K562 (cell line): ENCODE measurements around the gene KCNB1. TPM values are rescaled to one million over a fixed set of nuclear protein-coding genes. Genes with fewer than 3 reads are reported as not detected.

Experiments
- ATAC-seq: fragments of 200-7000 bp; cut with Tn5 transposase; 3 replicates; pipeline ENCODE4 v1.9.1; 2020; ENCODE audit warnings: moderate library complexity
- BruUV-seq: library from RNA; stranded (reverse); fragments of 400-500 nt; replicated peaks from 2 replicates; lab custom pipeline; 2021; lab: Mats Ljungman, UMichigan
- CTCF ChIA-PET: fragments of 300-600 bp; formaldehyde crosslinking; extraction: SDS; loops from one replicate; lab custom pipeline; 2021; ENCODE audit warnings: low intra/inter-chr PET ratio; lab: Yijun Ruan, JAX
- POLR2A ChIA-PET: fragments of 300-600, 350-650 bp; sonication (Branson Sonifier 250); formaldehyde crosslinking; extraction: SDS; loops from one replicate; lab custom pipeline; 2021; ENCODE audit warnings: antibody characterized with exemption, inconsistent platforms; lab: Yijun Ruan, JAX
- DNase-seq, 4 experiments: peaks; one replicate each; pipeline versions ENCODE4 v3.0.0 to v3.0.0-alpha.2; 2011 to 2018; ENCODE audit warnings: low spot score in 3 of 4, mixed read lengths in 3 of 4; ENCODE audit errors: extremely low read depth in 1 of 4
- FAIRE-seq: peaks from 2 replicates; lab custom pipeline; 2011; peaks lifted over from hg19 to GRCh38; lab: Jason Lieb, UNC
- H2AFZ ChIP-seq: 2 replicates; pipeline ENCODE4 v1.6.0; 2011; ENCODE audit warnings: low read depth, low read length, control low read depth, inconsistent platforms
- H3K27ac ChIP-seq: fragments of 200-600 bp; 3 replicates; pipeline ENCODE4 v1.8.0; 2011; ENCODE audit warnings: low read depth, mild to moderate bottlenecking, control low read depth, inconsistent platforms, low read length, moderate library complexity, mixed read lengths; ENCODE audit errors: extremely low read depth
- H3K27me3 ChIP-seq, 2 experiments: fragments of 300-600 bp in 1 of 2; 2 replicates in 1 of 2; 3 replicates in 1 of 2; pipeline versions ENCODE4 v1.6.0 to v1.8.0; 2011; ENCODE audit warnings: inconsistent platforms in 2 of 2, low read length in 2 of 2, mild to moderate bottlenecking in 1 of 2, mixed read lengths in 1 of 2, moderate library complexity in 1 of 2; ENCODE audit not compliant: control insufficient read depth in 2 of 2, insufficient read depth in 2 of 2
- H3K36me3 ChIP-seq: fragments of 300-600 bp; 3 replicates; pipeline ENCODE4 v1.8.0; 2011; ENCODE audit warnings: mild to moderate bottlenecking, low read length, inconsistent platforms; ENCODE audit not compliant: control insufficient read depth, insufficient read depth
- H3K4me1 ChIP-seq, 2 experiments: fragments of 200-600 bp in 1 of 2; replicated peaks in 1 of 2; 2 replicates in 1 of 2; 3 replicates in 1 of 2; pipeline versions ENCODE4 v1.5.1 to v1.8.0; 2011; ENCODE audit warnings: inconsistent platforms in 2 of 2, low read length in 2 of 2, mild to moderate bottlenecking in 1 of 2, mixed read lengths in 1 of 2, moderate library complexity in 1 of 2; ENCODE audit not compliant: control insufficient read depth in 2 of 2, insufficient read depth in 2 of 2
- H3K4me2 ChIP-seq: 2 replicates; pipeline ENCODE4 v1.6.1; 2011; ENCODE audit warnings: low read length, control low read depth, inconsistent platforms, mixed read lengths; ENCODE audit not compliant: insufficient read depth
- H3K4me3 ChIP-seq: fragments of 200-600 bp; sonication (generic), shearing (Covaris generic); 2 replicates; pipeline ENCODE4 v1.5.1; 2016; ENCODE audit warnings: control low read depth, inconsistent platforms
- H3K79me2 ChIP-seq: fragments of 200-600 bp; 3 replicates; pipeline ENCODE4 v1.8.0; 2011; ENCODE audit warnings: low read length, inconsistent platforms; ENCODE audit not compliant: control insufficient read depth, insufficient read depth
- H3K9ac ChIP-seq, 2 experiments: 2 replicates each; pipeline versions ENCODE4 v1.6.0 to v1.6.1; 2011; ENCODE audit warnings: low read depth in 2 of 2, low read length in 2 of 2, control low read depth in 1 of 2, inconsistent platforms in 1 of 2, mild to moderate bottlenecking in 1 of 2, mixed read lengths in 1 of 2; ENCODE audit not compliant: insufficient read depth in 1 of 2
- H3K9me1 ChIP-seq: one replicate; pipeline ENCODE4 v1.6.0; 2011; ENCODE audit warnings: inconsistent platforms, mild to moderate bottlenecking, low read length, moderate library complexity; ENCODE audit not compliant: control insufficient read depth, insufficient read depth
- H3K9me3 ChIP-seq: replicated peaks from 2 replicates; pipeline ENCODE4 v1.5.1; 2011; ENCODE audit warnings: low read depth, low read length, inconsistent platforms; ENCODE audit not compliant: control insufficient read depth, insufficient read depth
- H4K20me1 ChIP-seq: replicated peaks from 2 replicates; pipeline ENCODE4 v1.6.1; 2011; ENCODE audit warnings: low read length, inconsistent platforms, mixed read lengths; ENCODE audit not compliant: control insufficient read depth, insufficient read depth
- EP300 ChIP-seq: IDR thresholded peaks from 2 replicates; pipeline ENCODE4 v1.6.1; 2012; ENCODE audit warnings: low read length, improper control_type of control experiment
- RHOXF2B ChIP-seq: fragments of 250-450 bp; sonication (Bioruptor Pico); conservative IDR thresholded peaks from 2 replicates; pipeline ENCODE4 v1.5.1; 2021
- SMARCA5 ChIP-seq: fragments of 450-650 bp; IDR thresholded peaks from 2 replicates; pipeline ENCODE4 v1.6.1; 2016
- SREBF1 ChIP-seq: fragments of 150-350 bp; IDR thresholded peaks from 2 replicates; pipeline ENCODE4 v1.6.1; 2014; ENCODE audit warnings: antibody characterized with exemption, low read depth, low read length, borderline replicate concordance
- TBL1XR1 ChIP-seq, 2 experiments: IDR thresholded peaks; 2 replicates each; pipeline ENCODE4 v1.6.1; 2012; ENCODE audit warnings: improper control_type of control experiment in 2 of 2, low read length in 2 of 2, mild to moderate bottlenecking in 1 of 2
- TOE1 ChIP-seq, 2 experiments: fragments of 450-650 bp in 1 of 2; sonication (generic) in 1 of 2; formaldehyde crosslinking in 1 of 2; IDR thresholded peaks; 2 replicates each; pipeline versions ENCODE4 v1.7.1 to v1.8.0; 2016 to 2022; ENCODE audit warnings: borderline replicate concordance in 2 of 2, mild to moderate bottlenecking in 2 of 2, antibody characterized with exemption in 1 of 2, inconsistent platforms in 1 of 2, low read depth in 1 of 2, missing genetic modification reagents in 1 of 2, moderate library complexity in 1 of 2
- ZZZ3 ChIP-seq: fragments of 450-650 bp; IDR thresholded peaks from 2 replicates; pipeline ENCODE4 v1.6.1; 2016; ENCODE audit warnings: antibody characterized with exemption, mild to moderate bottlenecking, moderate library complexity
- WGBS: fragments of 100-300 bp; shearing (Covaris generic); methylation state at CpG from one replicate; pipeline ENCODE4 v1.1.6; 2016; ENCODE audit warnings: low coverage, mixed read lengths; ENCODE audit not compliant: insufficient coverage; ENCODE audit errors: missing lambda C conversion rate; 5-methylcytosine and 5-hydroxymethylcytosine counted together
- in situ Hi-C: fragments of 300-500 bp; cut with MboI; formaldehyde crosslinking; loops from 4 replicates; pipeline ENCODE4 v1.15.0; 2018; ENCODE audit warnings: inconsistent platforms, mixed read lengths
- intact Hi-C: fragments of 100-400 bp; cut with micrococcal nuclease; formaldehyde crosslinking; loops from 2 replicates; pipeline ENCODE4 v1.14.2; 2022
- polyA plus RNA-seq, 8 experiments: library from polyadenylated mRNA; depleted of rRNA in 4 of 8; stranded (reverse) in 5 of 8; unstranded in 3 of 8; fragments of >200 nt; fragmentation: Nextera tagmentation in 2 of 8; fragmentation: Illumina TruSeq in 1 of 8; extraction: Ambion mirVana in 2 of 8; extraction: Trizol in 1 of 8; gene quantifications; 2 replicates each; pipeline versions ENCODE4 v1.2.1 to v1.2.3, GENCODE V29; 2011 to 2014; ENCODE audit warnings: inconsistent platforms in 1 of 8, missing spikeins in 1 of 8
- total RNA-seq, 7 experiments: library from RNA; depleted of rRNA in 6 of 7; stranded (reverse); fragments of >200 nt in 6 of 7; fragmentation: Illumina TruSeq in 2 of 7; extraction: Trizol in 2 of 7; gene quantifications; 2 replicates each; pipeline versions ENCODE4 v1.2.1 to v1.2.3, GENCODE V29; 2011 to 2021; ENCODE audit warnings: low replicate concordance in 1 of 7
- TF ChIP-seq, protein P1 (sequence below): fragments of 250-450 bp; sonication (Bioruptor Pico); IDR thresholded peaks from 2 replicates; pipeline ENCODE4 v1.4.0; 2020; ENCODE audit warnings: mild to moderate bottlenecking
- TF ChIP-seq, protein P2 (sequence below): fragments of 450-650 bp; IDR thresholded peaks from 2 replicates; pipeline ENCODE4 v1.6.1; 2017; ENCODE audit warnings: antibody characterized with exemption
- TF ChIP-seq, protein P3 (sequence below): fragments of 250-450 bp; sonication (Bioruptor Pico); IDR thresholded peaks from 2 replicates; pipeline ENCODE4 v1.4.0; 2020; ENCODE audit warnings: borderline replicate concordance
- TF ChIP-seq, protein P4 (sequence below): fragments of 450-650 bp; formaldehyde crosslinking; IDR thresholded peaks from 2 replicates; pipeline ENCODE4 v1.4.0; 2020; ENCODE audit warnings: mild to moderate bottlenecking, moderate library complexity

Gene KCNB1
- total and polyA plus RNA-seq, 9 of the 15 experiments (the other 6 are each of a cell fraction or from before 2014, with no cell fraction given) = 0.01 to 0.06 TPM; not detected in 7

DNA sequence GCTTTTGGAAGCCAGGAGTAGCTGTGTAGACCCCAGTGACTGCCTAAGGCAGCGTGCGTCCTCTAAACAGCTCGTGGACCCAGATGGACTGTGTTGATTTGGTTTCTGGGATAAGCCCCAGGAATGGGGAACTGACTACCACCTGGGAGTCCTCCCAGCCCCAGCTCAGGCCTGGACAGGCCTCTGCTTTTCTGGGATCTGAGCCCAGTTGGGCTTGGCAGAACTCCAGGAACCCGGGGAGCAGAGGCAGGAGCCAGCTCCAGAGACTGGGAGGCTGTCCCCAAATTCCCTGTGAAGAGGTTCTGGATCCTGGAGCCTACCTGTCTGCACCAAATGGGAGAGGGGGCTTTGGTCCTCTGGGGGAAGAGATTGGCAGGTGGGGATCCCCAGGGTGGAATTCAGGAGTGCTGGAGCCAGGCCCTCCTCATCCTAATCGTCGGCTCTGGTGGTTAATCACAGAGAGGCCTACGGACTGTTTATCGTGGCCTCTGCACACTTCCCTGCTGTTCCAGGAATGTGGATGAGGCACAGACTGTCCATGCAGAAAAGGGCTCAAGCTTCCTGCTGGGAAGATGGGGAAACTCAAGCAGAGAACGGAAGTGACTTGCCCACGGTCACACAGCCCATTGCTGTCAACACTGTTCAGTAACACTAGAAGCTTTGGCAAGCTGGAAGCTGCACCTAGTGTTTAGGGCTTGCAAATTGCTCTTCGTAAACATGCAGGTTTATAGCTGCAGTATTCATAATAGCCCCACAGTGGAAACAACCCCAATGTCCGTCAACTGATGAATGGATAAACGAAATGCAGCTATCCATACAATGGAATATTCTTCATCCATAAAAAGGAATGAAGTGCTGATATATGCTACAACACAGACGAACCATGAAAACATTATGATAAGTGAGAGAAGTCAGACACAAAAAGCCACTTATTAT is 100.6 kb downstream of the KCNB1 start:
- H3K9me3 ChIP-seq = no peaks in the 10 kb centered on the region
- DNase-seq = no peak
- no TSS peak for BruUV-seq
- H3K27me3 ChIP-seq = peaks cover 12 to 49% of the 10 kb centered on the region in 2 experiments; a peak in 4 of 5 replicates
- FAIRE-seq = no peak
- intact Hi-C loops = loop anchor here (5.0 kb wide), 1 partner anchor 50 kb away; no protein-coding TSS in a partner anchor
- no peaks in the 10 kb centered on the region for H3K4me1 ChIP-seq
- H3K27ac ChIP-seq = no peak overlapping the region
- ChIA-PET POLR2A (interaction anchor here (0.6 to 0.9 kb wide), 2 partner anchors 15 to 1677 kb away, joined by 3 read pairs; no protein-coding TSS in a partner anchor), CTCF (no interaction called here)
- ATAC-seq = no peak
- no peak overlapping the region for H3K4me3 ChIP-seq
- no peaks in the 10 kb centered on the region for H3K9me1 ChIP-seq
- no peak for TF ChIP-seq RHOXF2B (CRISPR knock-in tag)
- no peak for TF ChIP-seq SMARCA5
- TF ChIP-seq SREBF1 = no peak
- TF ChIP-seq, protein P1, sequence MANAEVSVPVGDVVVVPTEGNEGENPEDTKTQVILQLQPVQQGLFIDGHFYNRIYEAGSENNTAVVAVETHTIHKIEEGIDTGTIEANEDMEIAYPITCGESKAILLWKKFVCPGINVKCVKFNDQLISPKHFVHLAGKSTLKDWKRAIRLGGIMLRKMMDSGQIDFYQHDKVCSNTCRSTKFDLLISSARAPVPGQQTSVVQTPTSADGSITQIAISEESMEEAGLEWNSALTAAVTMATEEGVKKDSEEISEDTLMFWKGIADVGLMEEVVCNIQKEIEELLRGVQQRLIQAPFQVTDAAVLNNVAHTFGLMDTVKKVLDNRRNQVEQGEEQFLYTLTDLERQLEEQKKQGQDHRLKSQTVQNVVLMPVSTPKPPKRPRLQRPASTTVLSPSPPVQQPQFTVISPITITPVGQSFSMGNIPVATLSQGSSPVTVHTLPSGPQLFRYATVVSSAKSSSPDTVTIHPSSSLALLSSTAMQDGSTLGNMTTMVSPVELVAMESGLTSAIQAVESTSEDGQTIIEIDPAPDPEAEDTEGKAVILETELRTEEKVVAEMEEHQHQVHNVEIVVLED = no peak
- TF ChIP-seq, protein P2, sequence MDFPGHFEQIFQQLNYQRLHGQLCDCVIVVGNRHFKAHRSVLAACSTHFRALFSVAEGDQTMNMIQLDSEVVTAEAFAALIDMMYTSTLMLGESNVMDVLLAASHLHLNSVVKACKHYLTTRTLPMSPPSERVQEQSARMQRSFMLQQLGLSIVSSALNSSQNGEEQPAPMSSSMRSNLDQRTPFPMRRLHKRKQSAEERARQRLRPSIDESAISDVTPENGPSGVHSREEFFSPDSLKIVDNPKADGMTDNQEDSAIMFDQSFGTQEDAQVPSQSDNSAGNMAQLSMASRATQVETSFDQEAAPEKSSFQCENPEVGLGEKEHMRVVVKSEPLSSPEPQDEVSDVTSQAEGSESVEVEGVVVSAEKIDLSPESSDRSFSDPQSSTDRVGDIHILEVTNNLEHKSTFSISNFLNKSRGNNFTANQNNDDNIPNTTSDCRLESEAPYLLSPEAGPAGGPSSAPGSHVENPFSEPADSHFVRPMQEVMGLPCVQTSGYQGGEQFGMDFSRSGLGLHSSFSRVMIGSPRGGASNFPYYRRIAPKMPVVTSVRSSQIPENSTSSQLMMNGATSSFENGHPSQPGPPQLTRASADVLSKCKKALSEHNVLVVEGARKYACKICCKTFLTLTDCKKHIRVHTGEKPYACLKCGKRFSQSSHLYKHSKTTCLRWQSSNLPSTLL = no peak
- TF ChIP-seq EP300 = no peak
- TF ChIP-seq TOE1 (IDR thresholded peaks at IDR 0.05; ENCODE audit: borderline replicate concordance) = no peak
- no peak for TF ChIP-seq TOE1 (CRISPR knock-in tag; IDR thresholded peaks at IDR 0.05; ENCODE audit: borderline replicate concordance, low read depth)
- TF ChIP-seq, protein P3, sequence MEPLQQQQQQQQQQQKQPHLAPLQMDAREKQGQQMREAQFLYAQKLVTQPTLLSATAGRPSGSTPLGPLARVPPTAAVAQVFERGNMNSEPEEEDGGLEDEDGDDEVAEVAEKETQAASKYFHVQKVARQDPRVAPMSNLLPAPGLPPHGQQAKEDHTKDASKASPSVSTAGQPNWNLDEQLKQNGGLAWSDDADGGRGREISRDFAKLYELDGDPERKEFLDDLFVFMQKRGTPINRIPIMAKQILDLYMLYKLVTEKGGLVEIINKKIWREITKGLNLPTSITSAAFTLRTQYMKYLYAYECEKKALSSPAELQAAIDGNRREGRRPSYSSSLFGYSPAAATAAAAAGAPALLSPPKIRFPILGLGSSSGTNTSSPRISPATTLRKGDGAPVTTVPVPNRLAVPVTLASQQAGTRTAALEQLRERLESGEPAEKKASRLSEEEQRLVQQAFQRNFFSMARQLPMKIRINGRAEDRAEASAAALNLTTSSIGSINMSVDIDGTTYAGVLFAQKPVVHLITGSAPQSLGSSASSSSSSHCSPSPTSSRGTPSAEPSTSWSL (CRISPR knock-in tag) = no peak
- TF ChIP-seq ZZZ3 = no peak
- no peak for TF ChIP-seq TBL1XR1 (IDR thresholded peaks at IDR 0.05; ENCODE audit: low read length in 2 of 2)
- TF ChIP-seq, protein P4, sequence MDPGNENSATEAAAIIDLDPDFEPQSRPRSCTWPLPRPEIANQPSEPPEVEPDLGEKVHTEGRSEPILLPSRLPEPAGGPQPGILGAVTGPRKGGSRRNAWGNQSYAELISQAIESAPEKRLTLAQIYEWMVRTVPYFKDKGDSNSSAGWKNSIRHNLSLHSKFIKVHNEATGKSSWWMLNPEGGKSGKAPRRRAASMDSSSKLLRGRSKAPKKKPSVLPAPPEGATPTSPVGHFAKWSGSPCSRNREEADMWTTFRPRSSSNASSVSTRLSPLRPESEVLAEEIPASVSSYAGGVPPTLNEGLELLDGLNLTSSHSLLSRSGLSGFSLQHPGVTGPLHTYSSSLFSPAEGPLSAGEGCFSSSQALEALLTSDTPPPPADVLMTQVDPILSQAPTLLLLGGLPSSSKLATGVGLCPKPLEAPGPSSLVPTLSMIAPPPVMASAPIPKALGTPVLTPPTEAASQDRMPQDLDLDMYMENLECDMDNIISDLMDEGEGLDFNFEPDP (CRISPR knock-in tag) = no peak
- in situ Hi-C loops = no loop called here
- H3K4me2 ChIP-seq = no peak overlapping the region
- 5% methylated on average over 14 of the region's 14 CpGs for WGBS
- H4K20me1 ChIP-seq = 0 out of 2 replicates have a peak, but pooled peaks cover 4% of the 10 kb centered on the region
- H3K79me2 ChIP-seq = no peaks in the 10 kb centered on the region
- H2AFZ ChIP-seq = no peak overlapping the region
- no peaks in the 10 kb centered on the region for H3K36me3 ChIP-seq
- H3K9ac ChIP-seq = no peak overlapping the region
